GM21825 (cell line): ENCODE measurements around the gene ECD.

Experiments used
- ATAC-seq: cut with Tn5 transposase; IDR thresholded peaks from one replicate; pipeline ENCODE4 v1.9.1; 2021; ENCODE audit warnings: mild to moderate bottlenecking, moderate library complexity; ENCODE audit not compliant: unreplicated experiment

The ECD gene

DNA sequence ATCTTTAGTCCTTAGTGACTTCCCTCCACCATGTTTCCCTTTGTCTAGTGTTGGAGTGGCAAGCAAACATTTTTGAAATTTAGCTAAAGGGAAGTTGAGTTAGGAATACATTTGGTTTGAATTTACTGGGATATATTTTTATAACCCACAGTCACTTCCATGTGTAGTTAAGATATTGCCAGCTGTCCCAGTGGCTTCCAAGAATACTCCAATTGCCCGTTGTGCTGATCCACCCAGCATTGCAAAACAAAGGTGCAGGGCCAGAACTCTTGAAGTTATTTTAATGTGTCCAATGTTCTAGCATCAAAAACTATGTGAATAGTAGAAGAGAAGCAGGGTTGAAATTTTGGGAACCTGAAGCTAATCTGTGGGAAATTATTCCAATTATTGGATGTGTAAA, 68.7 kb downstream of the ECD start:
- no peak for ATAC-seq

DNA sequence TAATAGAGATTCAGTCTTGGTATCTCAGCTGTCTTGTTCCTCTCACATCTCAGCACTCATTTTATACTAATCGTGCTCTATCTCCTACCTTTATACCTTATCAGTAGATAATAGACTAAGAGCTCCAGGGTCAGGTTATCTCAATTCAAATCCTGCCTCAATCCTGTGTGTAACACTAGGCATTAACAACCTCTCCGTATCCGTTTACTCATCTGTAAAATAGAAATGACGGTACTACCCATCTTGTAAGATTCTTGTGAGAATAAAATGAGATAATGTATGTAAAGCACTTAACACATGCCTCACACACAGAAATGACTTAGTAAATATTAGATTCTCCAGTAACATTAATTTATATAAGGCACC, 70.5 kb downstream of the ECD start:
- peak; percentile 1 for ATAC-seq

DNA sequence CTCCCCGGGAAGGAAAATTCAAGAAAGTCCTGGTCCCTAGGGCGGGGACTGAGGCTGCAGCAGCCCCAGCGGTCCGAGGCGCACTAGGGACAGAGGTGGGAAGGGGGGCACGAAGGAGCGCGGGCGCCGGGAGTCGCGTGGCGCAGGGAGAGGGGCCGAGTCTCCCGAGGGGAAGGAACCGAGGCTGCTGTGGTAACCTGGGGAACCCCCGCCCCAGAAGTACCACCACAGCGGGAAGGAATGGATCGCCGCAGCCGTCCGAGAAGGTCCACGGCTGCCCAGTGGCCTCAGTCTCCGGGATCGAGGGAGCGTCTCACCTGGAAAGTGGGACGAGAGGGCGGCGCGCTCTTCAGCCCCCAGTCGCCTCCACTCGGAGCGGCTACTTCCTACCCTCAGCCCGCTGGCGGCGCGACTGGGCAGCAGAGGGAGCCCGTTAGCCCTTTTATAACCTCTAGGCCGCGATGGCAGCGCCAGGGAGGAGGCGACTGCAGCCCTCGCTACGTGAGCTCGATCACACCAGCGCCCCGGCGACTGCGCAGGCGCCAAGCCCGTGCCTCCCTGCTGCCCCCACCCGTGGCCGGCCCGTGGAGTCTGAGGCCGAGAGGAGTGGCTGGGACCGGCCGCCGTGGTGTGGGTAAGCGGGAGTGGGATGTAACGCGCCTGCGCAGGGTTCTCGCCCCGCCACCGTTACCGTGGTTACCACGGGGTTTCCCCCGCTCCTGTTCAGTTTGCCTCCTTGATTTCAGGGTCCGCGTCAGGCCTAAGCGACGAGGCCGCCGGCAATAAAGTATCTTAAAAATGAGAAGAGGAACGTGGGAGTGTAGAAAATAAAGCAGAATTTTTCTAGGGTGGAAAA, 71.1 kb downstream of the ECD start, which contains the start of gene P4HA1:
Gene P4HA1, minus strand, starts transcription at position 418 of the 856 bp plus-strand sequence. CDS start 21,983 bp downstream, outside the sequence.
- peak; percentile 84 for ATAC-seq

DNA sequence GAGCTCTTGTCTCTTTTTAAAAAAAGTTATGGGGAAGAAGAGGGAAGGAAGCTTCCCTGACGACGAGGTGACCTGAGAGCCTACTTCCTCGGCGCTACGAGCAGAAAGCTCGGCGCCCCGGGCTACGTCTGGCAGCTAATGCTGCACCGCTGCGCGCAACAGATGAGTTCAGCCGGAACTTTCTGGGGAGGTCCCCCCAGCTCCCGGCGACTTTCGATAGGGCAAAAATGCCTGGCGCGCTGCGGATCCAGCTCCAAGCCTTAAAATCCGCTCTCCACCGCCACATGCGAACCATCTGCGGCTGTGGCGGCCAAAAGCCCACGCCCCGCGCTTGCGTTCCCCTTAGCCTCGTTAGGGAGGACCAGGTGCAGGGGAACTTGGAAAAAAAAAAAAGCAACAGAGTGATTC, 71.8 kb downstream of the ECD start:
- ATAC-seq: peak; percentile 39

DNA sequence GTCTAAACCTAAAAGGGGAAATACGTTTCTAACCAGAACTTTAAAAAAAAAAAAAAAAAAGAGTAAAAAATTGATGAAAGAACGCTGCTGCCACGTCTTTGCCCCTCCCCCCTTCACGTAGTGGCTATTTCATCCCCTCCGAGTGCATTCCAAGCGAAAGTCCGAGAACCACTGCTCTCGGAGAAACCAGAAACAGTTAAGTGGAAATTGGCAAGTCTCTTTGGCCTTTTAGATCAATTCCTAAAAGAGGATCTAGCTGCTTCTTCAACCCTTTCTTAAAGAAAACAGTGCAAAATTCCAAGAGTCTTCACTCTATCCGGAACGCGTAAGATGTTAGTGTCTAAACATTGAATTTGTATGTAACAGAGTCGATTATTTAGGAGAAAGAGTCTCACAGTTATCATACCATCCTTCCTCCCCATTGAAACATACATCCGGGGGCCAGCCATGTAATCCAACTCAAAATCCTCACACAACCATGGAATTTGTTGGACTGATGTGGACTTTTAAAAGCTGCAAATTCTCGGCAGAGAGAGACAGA, 72.3 kb downstream of the ECD start:
- peak; percentile 2 for ATAC-seq

DNA sequence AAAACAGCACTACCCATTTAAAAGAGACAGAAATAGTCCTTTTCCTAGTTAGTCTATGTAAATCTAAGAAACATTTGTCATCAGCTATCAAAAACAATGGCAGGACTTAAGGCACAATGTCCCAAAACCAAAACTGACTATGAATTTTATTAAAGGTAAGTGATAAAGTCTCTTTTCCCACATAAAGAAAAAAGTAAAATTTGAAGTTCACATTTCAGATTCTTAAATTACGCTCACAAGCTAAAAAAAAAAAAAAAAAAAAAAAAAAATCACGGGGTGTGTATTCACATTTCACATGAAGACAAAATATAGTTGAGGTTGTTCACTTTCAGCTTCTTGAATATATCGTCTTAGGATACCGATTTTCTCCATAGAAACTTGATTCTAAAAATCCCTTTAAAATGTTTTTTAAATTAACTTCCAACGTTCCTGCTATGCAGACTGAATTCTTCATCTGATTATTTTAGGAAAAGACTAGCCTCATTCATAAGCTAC, 72.8 kb downstream of the ECD start:
- no peak for ATAC-seq

DNA sequence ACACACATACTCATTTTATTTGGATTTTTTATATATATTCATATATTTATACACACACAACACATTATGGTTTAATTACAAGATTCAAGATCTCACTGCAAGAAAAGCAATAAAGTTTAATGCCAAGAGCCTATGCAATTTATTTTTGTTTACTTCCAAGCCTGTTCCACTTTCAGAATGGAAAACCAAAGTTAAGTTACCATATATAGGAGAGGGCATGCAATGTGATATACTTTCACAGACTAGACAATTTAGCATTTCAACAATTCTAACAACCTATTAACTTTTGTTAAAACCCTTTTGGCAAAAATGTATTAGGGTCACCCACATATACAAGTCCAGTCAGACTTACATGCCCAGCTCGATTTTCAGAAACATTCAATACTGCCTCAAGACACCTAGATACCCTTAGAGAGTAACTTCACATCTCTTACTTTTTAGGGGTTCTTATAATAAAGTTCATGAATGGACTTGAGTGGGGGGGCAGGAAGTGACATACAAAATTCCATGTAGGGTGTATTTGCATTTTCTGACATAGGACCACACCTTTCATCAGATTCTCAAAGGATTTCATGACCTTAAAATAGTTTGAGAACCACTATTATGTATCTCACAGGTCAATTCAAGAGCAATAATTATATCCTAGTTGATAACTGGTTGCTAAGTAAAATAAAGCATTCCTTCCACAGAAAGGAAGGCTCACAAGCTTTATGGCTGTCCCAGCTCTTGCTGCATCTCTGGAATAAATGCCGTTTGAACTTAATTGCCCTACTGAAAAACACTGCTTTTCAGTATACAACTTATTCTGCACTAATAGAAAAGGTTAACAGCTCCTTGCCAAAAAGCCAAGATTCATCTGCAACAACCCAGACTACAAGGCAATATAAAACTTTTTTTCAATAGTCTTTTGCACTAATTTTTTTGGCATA, 73.6 kb downstream of the ECD start:
- ATAC-seq: no peak

DNA sequence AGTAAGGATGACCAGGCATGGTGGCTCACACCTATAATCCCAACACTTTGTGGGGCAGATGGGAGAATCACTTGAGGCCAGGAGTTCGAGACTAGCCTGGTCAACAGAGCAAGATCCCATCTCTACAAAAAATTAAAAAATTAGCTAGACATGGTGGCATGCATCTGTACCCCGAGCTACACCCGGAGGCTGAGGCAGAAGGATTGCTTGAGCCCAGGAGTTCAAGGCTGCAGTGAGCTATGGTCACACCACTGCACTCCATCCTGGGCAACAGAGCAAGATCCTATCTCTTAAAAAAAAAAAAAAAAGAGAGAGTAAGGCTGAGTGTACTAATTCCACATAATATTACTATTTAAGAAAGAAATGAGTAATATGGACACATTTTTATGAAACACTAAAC, 75.0 kb downstream of the ECD start:
- ATAC-seq: no peak

DNA sequence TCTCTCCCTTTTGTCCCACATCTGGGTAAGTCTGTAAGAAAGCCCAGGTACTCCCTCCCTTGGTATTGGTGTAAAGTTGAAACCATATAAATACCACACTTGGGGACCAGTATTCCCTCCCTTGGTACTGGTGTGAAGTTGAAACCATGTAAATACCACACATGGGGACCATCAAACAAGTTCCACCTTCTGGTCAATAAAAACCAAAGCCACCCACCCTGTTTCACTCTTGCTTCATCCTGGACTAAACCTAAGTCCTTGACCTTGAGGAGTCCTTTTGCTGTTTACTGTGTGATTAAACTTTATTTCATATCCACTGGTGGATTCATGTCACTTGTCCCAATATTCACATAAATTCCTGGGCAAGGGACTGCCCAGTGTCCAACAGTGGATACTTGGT, 79.5 kb downstream of the ECD start:
- no peak for ATAC-seq

DNA sequence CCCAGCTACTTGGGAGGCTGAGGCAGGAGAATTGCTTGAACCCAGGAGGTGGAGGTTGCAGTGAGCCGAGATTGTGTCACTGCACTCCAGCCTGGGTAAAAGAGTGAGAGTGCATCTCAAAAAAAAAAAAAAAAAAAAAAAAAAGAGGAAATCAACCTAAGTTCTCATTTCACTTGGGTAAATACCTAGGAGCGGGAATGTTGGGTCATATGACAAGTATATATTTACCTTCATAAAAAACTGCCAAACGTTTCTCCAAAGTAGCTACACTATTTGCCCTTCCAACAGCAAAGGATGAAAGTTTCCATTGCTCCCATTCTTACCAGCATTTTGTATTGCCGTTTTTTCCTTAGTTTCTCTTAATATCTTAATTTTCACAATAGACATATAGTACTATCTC, 81.0 kb downstream of the ECD start:
- ATAC-seq: no peak

DNA sequence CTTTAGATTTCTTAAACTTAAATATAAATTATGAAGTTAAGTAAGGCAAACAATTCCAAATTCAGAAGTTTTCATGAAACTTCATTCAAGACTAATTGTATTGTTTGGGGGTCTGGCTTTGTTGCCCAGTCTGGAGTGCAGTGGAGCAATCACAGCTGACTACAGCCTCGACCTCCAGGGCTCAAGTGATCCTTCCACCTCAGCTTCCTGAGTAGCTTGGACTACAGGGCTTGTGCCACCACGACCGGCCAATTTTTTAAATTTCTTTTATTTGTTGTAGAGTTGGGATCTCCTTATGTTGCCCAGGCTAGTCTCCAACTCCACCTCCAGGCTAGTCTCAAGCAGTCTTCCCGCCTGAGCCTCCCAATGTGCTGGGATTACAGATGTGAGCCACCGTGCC, 83.6 kb downstream of the ECD start:
- ATAC-seq: no peak
